Measurements from ENCODE around the gene EPHB2.

EPHB2 gene

GRCh38 chr1:22863766-22864165 is 153.1 kb downstream of the EPHB2 start:
- DNase-seq = no peak

- DNase-seq = no peak
Measured at GRCh38 chr1:22864886-22865285, 154.2 kb downstream of the EPHB2 start.

GRCh38 chr1:22865736-22866135 is 155.1 kb downstream of the EPHB2 start:
- DNase-seq = no peak

GRCh38 chr1:22866868-22867267 is 156.2 kb downstream of the EPHB2 start:
- DNase-seq = no peak

GRCh38 chr1:22868331-22868730 is 157.7 kb downstream of the EPHB2 start:
- no peak for DNase-seq

- DNase-seq = no peak
Measured at GRCh38 chr1:22869325-22869724, 158.7 kb downstream of the EPHB2 start.

GRCh38 chr1:22870201-22870871 is 159.7 kb downstream of the EPHB2 start:
- no peak for DNase-seq

GRCh38 chr1:22872981-22873664 is 162.5 kb downstream of the EPHB2 start:
- DNase-seq = no peak

GRCh38 chr1:22874785-22875184 is 164.1 kb downstream of the EPHB2 start:
- DNase-seq = no peak

GRCh38 chr1:22875241-22875640 is 164.6 kb downstream of the EPHB2 start:
- no peak for DNase-seq

GRCh38 chr1:22875841-22876240 is 165.2 kb downstream of the EPHB2 start:
- DNase-seq = no peak

- DNase-seq = no peak
Measured at GRCh38 chr1:22876359-22877111, 165.9 kb downstream of the EPHB2 start.

- DNase-seq = no peak
Measured at GRCh38 chr1:22877112-22877915, 166.7 kb downstream of the EPHB2 start.

GRCh38 chr1:22877980-22878379 is 167.3 kb downstream of the EPHB2 start:
- DNase-seq = no peak

- DNase-seq = no peak
Measured at GRCh38 chr1:22878626-22879025, 168.0 kb downstream of the EPHB2 start.

- no peak for DNase-seq
Measured at GRCh38 chr1:22879445-22879844, 168.8 kb downstream of the EPHB2 start.

- no peak for DNase-seq
Measured at GRCh38 chr1:22880174-22880601, 169.5 kb downstream of the EPHB2 start.

GRCh38 chr1:22883406-22883805 is 172.8 kb downstream of the EPHB2 start:
- DNase-seq = no peak

- no peak for DNase-seq
Measured at GRCh38 chr1:22884806-22885530, 174.3 kb downstream of the EPHB2 start.

GRCh38 chr1:22886211-22886610 is 175.6 kb downstream of the EPHB2 start:
- DNase-seq = no peak

GRCh38 chr1:22887491-22887890 is 176.9 kb downstream of the EPHB2 start:
- DNase-seq = no peak
